Kidney tubule cell (primary cell): ENCODE measurements around the gene UNC5B.

Experiments
- DNase-seq: peaks from one replicate; pipeline ENCODE4 v3.0.0-alpha.2; 2018; ENCODE audit warnings: low spot score

The UNC5B gene

DNA sequence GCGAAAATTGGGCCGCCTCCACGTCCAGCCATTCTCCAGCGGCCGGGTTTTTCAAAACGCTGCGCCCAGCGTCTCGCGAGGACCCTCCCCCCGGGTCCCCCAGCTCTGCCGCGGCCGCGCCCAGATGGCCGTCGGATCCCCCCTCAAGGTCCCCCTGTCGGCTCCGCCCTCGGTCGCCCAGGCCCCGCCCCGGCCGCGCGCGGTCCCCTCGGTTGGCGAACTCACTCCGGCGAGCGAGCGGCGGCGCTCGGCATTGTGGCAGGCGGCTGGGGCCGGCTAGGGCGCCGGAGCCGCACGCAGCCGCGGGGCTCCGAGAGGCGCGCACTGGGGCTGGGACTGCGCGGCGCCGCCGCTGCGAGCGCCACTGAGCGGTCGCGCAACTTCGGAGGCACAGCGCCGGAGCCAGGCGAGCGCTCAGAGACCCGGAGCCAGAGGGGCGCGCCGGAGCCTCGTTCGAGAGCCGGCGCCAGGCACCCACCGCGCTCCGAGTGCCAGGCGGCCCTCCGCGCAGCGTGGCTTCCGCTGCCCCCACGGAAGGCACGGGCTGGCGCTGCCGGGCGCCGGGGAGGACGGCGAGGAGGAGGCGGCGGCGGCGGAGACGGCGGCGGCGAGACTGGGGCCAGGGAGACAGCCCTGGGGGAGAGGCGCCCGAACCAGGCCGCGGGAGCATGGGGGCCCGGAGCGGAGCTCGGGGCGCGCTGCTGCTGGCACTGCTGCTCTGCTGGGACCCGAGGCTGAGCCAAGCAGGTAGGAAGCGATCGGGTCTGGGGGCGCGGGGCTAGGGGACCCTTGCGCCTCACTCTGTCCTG lies at the start of gene UNC5B:
Gene UNC5B, plus strand, starts transcription at position 253 of the 809 bp plus-strand sequence. Its CDS starts 416 bp downstream, at position 669.
- peak; percentile 85 for DNase-seq

- no peak for DNase-seq
These were observed 38.9 kb upstream of the UNC5B start for GRCh38 chr10:71173466-71173865.

DNA sequence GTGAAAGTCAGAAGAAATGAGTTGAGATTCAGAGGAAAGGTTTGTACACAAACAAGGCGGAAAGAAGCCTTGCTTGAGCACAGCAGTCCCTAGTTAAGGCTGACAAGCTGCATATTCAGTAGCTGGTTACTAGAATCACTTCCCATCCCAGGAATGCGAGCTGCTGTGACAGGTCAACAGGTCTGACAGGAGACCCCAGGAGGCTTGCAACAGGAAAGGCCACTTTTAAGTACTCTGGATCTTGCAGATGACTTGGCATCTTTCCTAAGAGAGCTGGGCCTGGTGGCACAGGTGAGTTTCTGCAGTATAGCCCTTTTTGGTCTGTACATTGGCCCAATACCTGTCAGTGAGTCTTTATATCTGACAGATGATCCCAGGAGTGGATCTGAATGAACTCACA lies 35.7 kb upstream of the UNC5B start:
- no peak for DNase-seq

DNA sequence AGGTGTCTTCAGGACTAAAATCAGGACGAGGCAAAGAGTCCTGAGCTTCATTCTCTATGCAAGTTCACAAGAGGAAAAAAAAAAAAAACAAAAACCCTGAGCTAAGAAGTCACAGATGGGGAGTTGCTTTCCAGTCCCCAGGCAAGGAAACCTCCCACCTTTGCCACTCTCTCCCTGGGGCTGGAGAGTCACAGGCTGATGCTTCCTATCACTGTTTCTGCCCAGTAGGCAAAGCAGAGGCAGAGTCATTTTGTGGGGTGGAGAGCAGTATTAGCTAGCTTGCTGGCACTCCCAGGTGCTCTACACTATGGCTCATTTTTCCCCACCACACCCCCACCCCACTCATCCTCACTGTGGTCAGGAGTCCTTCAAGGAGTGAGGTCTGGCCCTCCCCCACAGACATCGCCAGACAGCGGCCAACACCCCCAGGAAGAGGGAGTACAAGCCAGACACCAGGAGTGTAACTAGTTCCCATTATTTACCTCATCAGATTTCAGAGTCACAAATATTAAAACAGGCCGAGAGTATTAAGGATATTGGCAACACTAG lies 34.6 kb upstream of the UNC5B start:
- no peak for DNase-seq

DNA sequence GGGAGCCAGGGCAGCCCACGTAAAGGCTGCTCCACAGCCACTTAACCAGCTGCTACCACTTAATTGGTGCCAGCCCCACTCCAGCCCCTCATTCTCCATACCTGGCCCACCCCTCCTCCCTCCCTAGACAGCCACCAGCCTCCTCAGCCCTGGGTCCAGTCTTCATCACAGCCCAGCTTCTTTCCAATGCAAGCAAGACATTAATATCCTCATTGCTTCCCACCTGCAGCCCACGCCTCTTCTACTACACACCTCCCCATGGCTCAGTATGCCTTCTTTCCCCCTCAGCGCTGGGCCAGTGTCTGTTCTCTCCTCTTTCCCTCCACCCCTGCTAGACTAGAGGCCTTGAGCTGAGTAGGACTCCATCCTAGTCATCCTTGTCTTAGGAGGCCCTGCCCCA lies 33.5 kb upstream of the UNC5B start:
- no peak for DNase-seq

GRCh38 chr10:71179382-71179781 lies 33.0 kb upstream of the UNC5B start:
- no peak for DNase-seq

DNA sequence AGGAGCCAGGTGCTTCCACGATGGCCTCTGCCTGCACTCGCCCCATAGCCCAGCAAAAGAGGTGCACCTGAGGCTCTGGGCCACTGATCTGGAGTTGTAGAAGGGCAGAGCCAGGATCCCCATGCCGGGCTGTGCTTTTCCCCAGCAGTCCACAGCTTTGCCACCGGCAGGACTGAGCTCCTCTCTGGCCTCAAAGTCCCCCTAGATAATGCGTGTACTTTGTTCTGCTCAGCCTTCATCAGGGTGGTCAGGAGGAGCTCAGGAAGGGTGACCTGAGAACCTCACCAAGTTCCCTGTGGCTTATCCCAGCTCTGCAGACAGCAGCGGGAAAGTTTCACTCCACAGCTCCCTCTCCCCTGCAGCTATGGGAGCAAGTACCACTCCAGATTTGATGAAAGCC lies 27.9 kb upstream of the UNC5B start:
- DNase-seq, result no peak

- no peak for DNase-seq
These were observed 27.2 kb upstream of the UNC5B start for GRCh38 chr10:71185209-71185608.

- DNase-seq, result no peak
These were observed 25.2 kb upstream of the UNC5B start for GRCh38 chr10:71187197-71187596.

- no peak for DNase-seq
These were observed 24.8 kb upstream of the UNC5B start for GRCh38 chr10:71187600-71187999.

- DNase-seq, result no peak
These were observed 24.2 kb upstream of the UNC5B start for GRCh38 chr10:71188201-71188600.

DNA sequence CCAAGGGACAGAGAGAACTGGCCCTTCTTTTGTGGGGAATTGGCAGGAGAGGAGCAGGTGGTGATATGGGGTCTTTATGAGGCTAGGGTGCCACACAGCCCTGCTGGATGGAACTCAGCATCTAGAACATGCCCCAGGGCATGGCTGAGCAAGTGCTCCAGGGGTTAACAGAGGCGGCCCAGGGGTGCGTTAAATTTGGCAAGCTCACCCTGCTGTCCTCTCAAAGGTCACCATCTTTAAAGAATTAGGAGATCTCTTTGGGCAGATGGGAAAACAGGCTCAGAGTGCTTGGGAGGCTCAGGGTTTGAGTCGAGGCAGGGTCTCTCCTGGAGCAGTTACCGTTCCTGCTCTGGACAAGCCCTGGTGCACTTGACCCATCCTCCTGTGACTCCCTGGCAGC lies 21.4 kb upstream of the UNC5B start:
- no peak for DNase-seq

DNA sequence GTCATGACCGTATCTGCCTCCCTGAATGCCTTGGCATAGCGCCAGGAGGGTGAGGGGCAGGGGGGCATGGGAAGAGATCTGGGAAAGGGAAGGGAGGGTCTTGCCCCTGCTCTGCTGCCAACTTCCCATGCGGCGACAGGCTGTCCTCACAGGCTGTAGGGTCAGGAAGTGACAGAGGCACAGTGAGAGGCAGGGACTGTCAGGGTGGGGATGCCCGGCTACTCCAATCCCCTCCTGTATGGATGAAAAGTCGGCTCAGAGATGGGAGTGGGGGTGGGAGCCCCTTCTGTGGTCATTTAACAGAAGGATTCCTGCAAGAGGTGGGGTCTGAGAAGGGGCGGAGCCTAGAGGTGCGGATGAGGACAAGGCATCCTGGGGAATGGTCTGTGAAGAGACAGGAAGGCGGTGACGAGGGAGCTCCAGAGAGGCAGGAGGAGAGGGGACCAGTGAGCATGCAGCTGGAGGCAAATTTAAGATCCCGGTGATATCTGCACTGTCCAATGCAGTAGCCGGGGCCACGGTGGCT lies 20.8 kb upstream of the UNC5B start:
- no peak for DNase-seq

- DNase-seq, result no peak
These were observed 18.9 kb upstream of the UNC5B start for GRCh38 chr10:71193516-71193915.

GRCh38 chr10:71197955-71198354 lies 14.4 kb upstream of the UNC5B start:
- DNase-seq, result no peak

DNA sequence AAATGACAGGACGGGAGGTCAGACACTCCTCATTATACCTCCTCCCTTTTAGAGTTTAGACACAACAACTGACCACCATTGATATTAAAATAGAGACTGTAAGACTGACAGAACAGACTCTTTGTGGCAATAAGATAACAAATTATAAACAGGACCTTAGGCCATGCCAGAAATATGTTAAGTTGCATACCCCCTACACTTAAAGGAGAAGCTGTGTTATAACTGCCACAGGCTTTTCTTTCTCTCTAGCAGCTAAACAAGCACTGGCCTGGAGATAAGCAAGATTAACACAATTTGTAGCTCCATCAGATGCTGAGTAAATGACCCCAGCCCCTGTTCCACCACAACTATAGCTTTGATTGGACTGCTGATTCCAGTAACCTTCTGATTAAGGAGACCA lies 10.5 kb upstream of the UNC5B start:
- no peak for DNase-seq

DNA sequence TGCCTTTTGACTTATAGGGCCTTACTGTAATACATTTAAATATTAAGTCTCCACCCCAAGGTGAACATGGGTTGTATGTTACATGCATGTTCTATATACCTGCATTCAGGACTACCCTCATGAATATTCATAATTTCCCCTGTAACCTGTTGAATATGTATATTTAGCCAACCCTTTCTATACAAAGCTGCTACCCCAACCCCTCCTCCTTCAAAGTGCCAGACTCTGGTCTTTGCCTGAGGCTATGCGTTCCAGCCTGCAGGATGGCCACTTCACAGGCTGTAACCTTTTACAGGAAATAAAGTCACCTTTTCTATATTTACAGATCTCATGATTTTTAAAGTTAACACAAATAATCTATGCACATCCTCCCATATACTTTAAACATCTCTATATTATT lies 10.1 kb upstream of the UNC5B start:
- DNase-seq, result no peak

DNA sequence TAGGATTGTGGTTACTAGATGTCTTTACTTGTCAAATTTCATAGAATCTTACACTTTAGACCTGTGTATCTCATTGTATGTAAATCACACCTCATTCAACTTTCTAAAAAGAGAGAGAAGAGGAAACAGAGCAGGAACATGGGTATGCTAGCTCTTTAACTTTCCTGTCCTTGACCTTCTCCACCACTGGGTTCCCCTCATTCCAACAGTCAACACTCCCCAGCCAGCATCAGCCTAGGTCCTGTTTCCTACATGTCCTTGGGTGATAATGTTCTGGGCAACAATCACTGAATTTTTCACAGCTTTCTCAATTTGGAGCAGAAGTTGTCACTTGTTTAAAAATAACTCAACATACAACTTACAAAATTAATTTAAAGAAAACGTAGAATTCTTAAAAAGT lies 9.2 kb upstream of the UNC5B start:
- DNase-seq, result no peak

DNA sequence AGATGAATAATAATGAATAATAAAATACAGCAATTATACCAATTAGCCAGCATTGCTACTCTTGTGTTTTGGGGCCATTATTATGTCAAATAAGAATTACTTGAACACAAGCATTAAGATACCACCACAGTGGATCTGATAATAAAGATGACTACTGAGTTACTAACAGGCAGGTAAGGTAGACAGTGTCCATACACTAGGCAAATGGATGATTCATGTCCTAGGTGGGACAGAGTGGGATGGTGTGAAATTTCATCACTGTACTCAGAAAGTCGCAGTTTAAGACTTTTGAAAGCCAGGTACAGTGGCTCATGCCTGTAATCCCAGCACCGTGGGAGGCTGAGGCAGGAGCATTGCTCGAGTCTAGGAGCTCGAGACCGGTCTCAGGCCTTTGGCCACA lies 8.7 kb upstream of the UNC5B start:
- DNase-seq, result no peak

- DNase-seq, result no peak
These were observed 7.6 kb upstream of the UNC5B start for GRCh38 chr10:71204746-71205145.

DNA sequence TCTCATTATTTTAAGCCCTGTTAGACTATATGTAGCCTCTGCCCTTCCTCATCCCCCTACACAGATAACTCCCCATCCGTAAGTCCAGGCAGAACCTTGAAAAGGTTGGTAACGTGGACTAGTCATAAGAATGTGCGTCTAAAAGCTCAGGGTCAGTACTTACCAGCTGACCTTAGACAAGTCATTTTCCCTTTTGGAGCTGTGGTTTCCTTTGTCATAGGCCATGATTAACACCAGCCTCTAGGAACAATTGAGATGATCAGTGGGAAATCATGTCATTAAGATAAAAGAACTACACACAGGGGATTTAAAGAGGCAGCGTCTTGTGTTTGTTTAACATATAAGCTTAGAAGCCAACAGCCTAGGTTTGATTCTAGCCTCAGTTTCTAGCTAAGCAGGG lies 6.9 kb upstream of the UNC5B start:
- DNase-seq, result peak; percentile 20

DNA sequence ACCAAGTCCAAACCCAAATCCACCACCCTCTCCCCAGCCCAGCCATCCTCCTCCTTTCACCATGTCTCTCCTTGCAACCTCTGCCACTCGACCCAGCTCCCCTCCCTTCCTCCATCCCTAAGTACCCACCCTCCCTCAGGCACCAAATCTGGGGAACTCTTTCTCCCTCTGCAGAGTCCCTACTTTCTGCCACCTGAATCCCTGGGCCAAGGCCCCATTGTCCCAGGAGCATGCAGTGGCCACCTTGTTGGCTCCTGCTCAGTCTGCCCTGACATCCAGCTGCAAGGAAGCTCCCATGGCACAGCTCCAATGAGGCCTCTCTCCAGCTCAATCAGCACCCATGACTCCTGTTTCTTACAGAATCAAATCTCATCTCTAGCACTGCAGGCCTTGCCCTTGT lies 5.5 kb upstream of the UNC5B start:
- DNase-seq, result no peak

DNA sequence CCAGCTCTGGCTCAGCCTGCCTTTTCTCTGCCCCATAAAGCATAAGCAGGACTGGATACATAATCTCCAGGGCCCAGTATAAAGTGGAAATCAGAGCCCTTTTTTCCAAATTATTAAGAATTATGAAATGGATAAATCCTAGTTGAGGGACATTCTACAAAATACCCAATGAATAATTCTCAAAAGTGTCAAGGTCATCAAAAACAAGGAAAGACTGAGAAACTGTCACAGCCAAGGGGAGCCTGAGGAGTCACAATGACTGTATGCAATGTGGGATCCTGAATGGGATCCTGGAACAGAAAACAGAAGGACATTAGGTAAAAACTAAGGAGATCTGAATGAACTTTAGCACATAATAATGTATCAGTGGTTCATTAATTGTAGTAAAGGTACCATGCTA lies 4.8 kb upstream of the UNC5B start:
- no peak for DNase-seq

- no peak for DNase-seq
These were observed 3.0 kb upstream of the UNC5B start for GRCh38 chr10:71209352-71209715.
